SK-N-SH (cell line): ENCODE results near the gene ASIC2. TPM values are rescaled to one million over a fixed set of nuclear protein-coding genes. Genes with fewer than 3 reads are reported as not detected.

Experiments used
- CTCF ChIA-PET: fragments of 300-600, 350-600 bp; formaldehyde crosslinking; extraction: SDS; loops from one replicate; lab custom pipeline; 2021; lab: Yijun Ruan, JAX
- POLR2A ChIA-PET: fragments of 350-600 bp; sonication (Branson Sonifier 250); formaldehyde crosslinking; extraction: SDS; loops from one replicate; lab custom pipeline; 2020; ENCODE audit warnings: antibody characterized with exemption, inconsistent platforms; lab: Yijun Ruan, JAX
- DNase-seq: peaks from one replicate; pipeline ENCODE4 v3.0.0; 2012
- H2AFZ ChIP-seq: fragments of 200-600 bp; sonication (generic); 2 replicates; pipeline ENCODE4 v1.8.1; 2016; ENCODE audit warnings: antibody characterized with exemption, mild to moderate bottlenecking, low read depth
- H3F3A ChIP-seq: fragments of 200-600 bp; sonication (generic); replicated peaks from 2 replicates; pipeline ENCODE3; 2016; ENCODE audit warnings: antibody characterized with exemption, mild to moderate bottlenecking; ENCODE audit not compliant: insufficient read depth
- H3K27ac ChIP-seq, 2 experiments: fragments of 200-500 bp in 1 of 2; fragments of 200-600 bp in 1 of 2; sonication (Bioruptor generic) in 1 of 2; sonication (generic), shearing (Covaris generic) in 1 of 2; 2 replicates each; pipeline versions ENCODE4 v1.5.1 to v1.6.1; 2014 to 2016; ENCODE audit warnings: low read depth in 2 of 2, inconsistent platforms in 1 of 2, low read length in 1 of 2, mild to moderate bottlenecking in 1 of 2, mixed read lengths in 1 of 2
- H3K27me3 ChIP-seq: fragments of 200-600 bp; sonication (generic), shearing (Covaris generic); 2 replicates; pipeline ENCODE4 v1.6.1; 2016; ENCODE audit warnings: mixed run types; ENCODE audit not compliant: insufficient read depth
- H3K36me3 ChIP-seq, 2 experiments: fragments of 200-500 bp in 1 of 2; fragments of 200-600 bp in 1 of 2; sonication (Bioruptor generic) in 1 of 2; sonication (generic) in 1 of 2; replicated peaks in 1 of 2; 2 replicates each; pipeline versions ENCODE3 to v1.5.1; 2014 to 2016; ENCODE audit warnings: low read length in 1 of 2, mild to moderate bottlenecking in 1 of 2; ENCODE audit not compliant: insufficient read depth in 2 of 2, control insufficient read depth in 1 of 2
- H3K4me1 ChIP-seq, 2 experiments: fragments of 200-500 bp in 1 of 2; fragments of 200-600 bp in 1 of 2; sonication (Bioruptor generic) in 1 of 2; sonication (generic), shearing (Covaris generic) in 1 of 2; 2 replicates each; pipeline versions ENCODE4 v1.5.1 to v1.6.1; 2014 to 2016; ENCODE audit warnings: low read depth in 1 of 2, low read length in 1 of 2, mixed run types in 1 of 2; ENCODE audit not compliant: insufficient read depth in 2 of 2, control insufficient read depth in 1 of 2
- H3K4me2 ChIP-seq: fragments of 200-600 bp; sonication (generic), shearing (Covaris generic); 2 replicates; pipeline ENCODE4 v1.6.1; 2017; ENCODE audit warnings: mixed run types
- H3K4me3 ChIP-seq, 2 experiments: fragments of 200-500 bp in 1 of 2; fragments of 200-600 bp in 1 of 2; sonication (Bioruptor generic) in 1 of 2; sonication (generic), shearing (Covaris generic) in 1 of 2; 2 replicates each; pipeline versions ENCODE4 v1.5.1 to v1.8.1; 2014 to 2016; ENCODE audit warnings: low read depth in 2 of 2, inconsistent platforms in 1 of 2, low read length in 1 of 2, mild to moderate bottlenecking in 1 of 2, mixed read lengths in 1 of 2, moderate library complexity in 1 of 2
- H3K79me2 ChIP-seq: fragments of 200-600 bp; sonication (generic); 2 replicates; pipeline ENCODE4 v1.8.1; 2017; ENCODE audit warnings: mild to moderate bottlenecking; ENCODE audit not compliant: insufficient read depth
- H3K9ac ChIP-seq: fragments of 200-600 bp; sonication (generic); 2 replicates; pipeline ENCODE4 v1.6.1; 2017; ENCODE audit warnings: mixed run types
- H3K9me2 ChIP-seq: fragments of 200-600 bp; sonication (generic); 2 replicates; pipeline ENCODE4 v1.6.1; 2017; ENCODE audit warnings: mixed run types
- H3K9me3 ChIP-seq: fragments of 200-600 bp; sonication (generic); 2 replicates; pipeline ENCODE4 v1.6.1; 2017; ENCODE audit warnings: mixed run types, mild to moderate bottlenecking, moderate library complexity
- H4K20me1 ChIP-seq: fragments of 200-600 bp; sonication (generic); 2 replicates; pipeline ENCODE4 v1.6.1; 2017; ENCODE audit warnings: mild to moderate bottlenecking, mixed run types; ENCODE audit not compliant: insufficient read depth
- CHD2 ChIP-seq: fragments of 150-350 bp; IDR thresholded peaks from 2 replicates; pipeline ENCODE4 v1.6.1; 2018; ENCODE audit warnings: low read length; ENCODE audit not compliant: partially characterized antibody
- CTCF ChIP-seq: fragments of 200-600 bp; sonication (generic); IDR thresholded peaks from 2 replicates; pipeline ENCODE4 v1.6.1; 2017; ENCODE audit warnings: antibody characterized with exemption, mild to moderate bottlenecking, moderate library complexity
- ELF1 ChIP-seq: IDR thresholded peaks from 2 replicates; pipeline ENCODE4 v1.4.0; 2012
- EZH2phosphoT487 ChIP-seq: fragments of 200-600 bp; sonication (generic); IDR thresholded peaks from 2 replicates; pipeline ENCODE4 v1.6.1; 2017; ENCODE audit warnings: low read depth, mixed run types, mild to moderate bottlenecking, antibody characterized with exemption, moderate library complexity, borderline replicate concordance
- GATA2 ChIP-seq: sonication (generic); formaldehyde crosslinking; IDR thresholded peaks from 2 replicates; pipeline ENCODE4 v1.5.0; 2020; ENCODE audit warnings: mild to moderate bottlenecking, missing genetic modification reagents
- MXI1 ChIP-seq: IDR thresholded peaks from 2 replicates; pipeline ENCODE4 v1.6.1; 2012; ENCODE audit warnings: mild to moderate bottlenecking, low read depth, low read length, improper control_type of control experiment
- NFIC ChIP-seq: IDR thresholded peaks from 2 replicates; pipeline ENCODE4 v1.4.0; 2012; ENCODE audit warnings: borderline replicate concordance
- NRF1 ChIP-seq: IDR thresholded peaks from 2 replicates; pipeline ENCODE4 v1.6.1; 2012; ENCODE audit warnings: low read depth, mild to moderate bottlenecking, low read length
- RCOR1 ChIP-seq: fragments of 150-350 bp; IDR thresholded peaks from 2 replicates; pipeline ENCODE4 v1.6.1; 2017; ENCODE audit warnings: antibody characterized with exemption, low read length
- RFX5 ChIP-seq: IDR thresholded peaks from 2 replicates; pipeline ENCODE4 v1.6.1; 2012; ENCODE audit warnings: mild to moderate bottlenecking, improper control_type of control experiment, low read length
- SIN3A ChIP-seq: IDR thresholded peaks from 2 replicates; pipeline ENCODE4 v1.6.1; 2012; ENCODE audit warnings: low read depth, mild to moderate bottlenecking, low read length, moderate library complexity, borderline replicate concordance
- TAF1 ChIP-seq: IDR thresholded peaks from 2 replicates; pipeline ENCODE4 v1.6.1; 2012; ENCODE audit warnings: low read depth, mild to moderate bottlenecking, low read length, moderate library complexity, borderline replicate concordance
- TCF12 ChIP-seq: IDR thresholded peaks from 2 replicates; pipeline ENCODE4 v1.4.0; 2012
- YY1 ChIP-seq: IDR thresholded peaks from 2 replicates; pipeline ENCODE4 v1.4.0; 2012; ENCODE audit warnings: low read depth, mild to moderate bottlenecking
- WGBS: methylation state at CpG from one replicate; pipeline ENCODE4 v1.1.6; 2017; ENCODE audit warnings: low lambda C conversion rate; 5-methylcytosine and 5-hydroxymethylcytosine counted together
- polyA plus RNA-seq, 3 experiments: library from polyadenylated mRNA; depleted of rRNA; stranded (reverse); fragments of >200 nt; gene quantifications; 2 replicates each; pipeline ENCODE4 v1.2.3, GENCODE V29; 2012
- TF ChIP-seq, protein P1 (sequence below): IDR thresholded peaks from 2 replicates; pipeline ENCODE4 v1.6.1; 2012; ENCODE audit warnings: mild to moderate bottlenecking, low read depth, low read length, moderate library complexity
- TF ChIP-seq, protein P2 (sequence below): IDR thresholded peaks from 2 replicates; pipeline ENCODE4 v1.4.0; 2012; ENCODE audit warnings: low read depth, borderline replicate concordance

ASIC2 gene
- polyA plus RNA-seq, 1 of the 3 experiments (the other 2 are of a cell fraction) = 0.08 TPM

DNA sequence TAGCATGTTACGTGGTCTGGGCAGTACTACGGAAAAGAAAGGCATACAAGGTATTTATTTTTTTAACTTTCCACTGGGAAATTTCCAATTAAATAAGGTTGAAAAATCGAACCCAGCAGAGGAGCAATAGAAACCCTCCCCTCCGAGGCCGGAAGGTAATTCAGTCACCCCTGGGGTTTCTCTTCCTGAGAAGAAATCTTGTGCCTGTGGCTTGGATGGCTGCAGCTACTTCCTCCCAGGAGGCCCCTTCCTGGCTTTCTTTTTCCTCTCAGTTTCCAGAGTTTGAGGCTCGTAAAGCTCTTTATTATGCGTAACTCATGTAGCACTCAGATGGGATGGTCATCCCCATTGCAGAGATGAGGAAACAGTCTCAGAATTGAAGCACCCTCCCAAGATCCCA, 140.3 kb downstream of the ASIC2 start:
- TF ChIP-seq NRF1 (no peak), RFX5 (no peak), SIN3A (no peak), GATA2 (CRISPR knock-in tag) (no peak), CHD2 (no peak), YY1 (no peak), CTCF (no peak), MXI1 (no peak), EZH2phosphoT487 (no peak), RCOR1 (no peak), TCF12 (no peak), TAF1 (no peak), ELF1 (no peak), NFIC (no peak)
- TF ChIP-seq, protein P1, sequence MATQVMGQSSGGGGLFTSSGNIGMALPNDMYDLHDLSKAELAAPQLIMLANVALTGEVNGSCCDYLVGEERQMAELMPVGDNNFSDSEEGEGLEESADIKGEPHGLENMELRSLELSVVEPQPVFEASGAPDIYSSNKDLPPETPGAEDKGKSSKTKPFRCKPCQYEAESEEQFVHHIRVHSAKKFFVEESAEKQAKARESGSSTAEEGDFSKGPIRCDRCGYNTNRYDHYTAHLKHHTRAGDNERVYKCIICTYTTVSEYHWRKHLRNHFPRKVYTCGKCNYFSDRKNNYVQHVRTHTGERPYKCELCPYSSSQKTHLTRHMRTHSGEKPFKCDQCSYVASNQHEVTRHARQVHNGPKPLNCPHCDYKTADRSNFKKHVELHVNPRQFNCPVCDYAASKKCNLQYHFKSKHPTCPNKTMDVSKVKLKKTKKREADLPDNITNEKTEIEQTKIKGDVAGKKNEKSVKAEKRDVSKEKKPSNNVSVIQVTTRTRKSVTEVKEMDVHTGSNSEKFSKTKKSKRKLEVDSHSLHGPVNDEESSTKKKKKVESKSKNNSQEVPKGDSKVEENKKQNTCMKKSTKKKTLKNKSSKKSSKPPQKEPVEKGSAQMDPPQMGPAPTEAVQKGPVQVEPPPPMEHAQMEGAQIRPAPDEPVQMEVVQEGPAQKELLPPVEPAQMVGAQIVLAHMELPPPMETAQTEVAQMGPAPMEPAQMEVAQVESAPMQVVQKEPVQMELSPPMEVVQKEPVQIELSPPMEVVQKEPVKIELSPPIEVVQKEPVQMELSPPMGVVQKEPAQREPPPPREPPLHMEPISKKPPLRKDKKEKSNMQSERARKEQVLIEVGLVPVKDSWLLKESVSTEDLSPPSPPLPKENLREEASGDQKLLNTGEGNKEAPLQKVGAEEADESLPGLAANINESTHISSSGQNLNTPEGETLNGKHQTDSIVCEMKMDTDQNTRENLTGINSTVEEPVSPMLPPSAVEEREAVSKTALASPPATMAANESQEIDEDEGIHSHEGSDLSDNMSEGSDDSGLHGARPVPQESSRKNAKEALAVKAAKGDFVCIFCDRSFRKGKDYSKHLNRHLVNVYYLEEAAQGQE = no peak
- TF ChIP-seq, protein P2, sequence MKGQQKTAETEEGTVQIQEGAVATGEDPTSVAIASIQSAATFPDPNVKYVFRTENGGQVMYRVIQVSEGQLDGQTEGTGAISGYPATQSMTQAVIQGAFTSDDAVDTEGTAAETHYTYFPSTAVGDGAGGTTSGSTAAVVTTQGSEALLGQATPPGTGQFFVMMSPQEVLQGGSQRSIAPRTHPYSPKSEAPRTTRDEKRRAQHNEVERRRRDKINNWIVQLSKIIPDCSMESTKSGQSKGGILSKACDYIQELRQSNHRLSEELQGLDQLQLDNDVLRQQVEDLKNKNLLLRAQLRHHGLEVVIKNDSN = no peak
- H3K79me2 ChIP-seq = no peaks in the 10 kb centered on the region
- POLR2A ChIA-PET = no interaction called here

More for the DNA sequence above, 140.3 kb downstream of the ASIC2 start:
- Histone ChIP-seq H3F3A (no peaks in the 10 kb centered on the region), H4K20me1 (no peaks in the 10 kb centered on the region), H3K4me2 (no peak overlapping the region), H3K4me1 (no peaks in the 10 kb centered on the region), H3K9ac (no peak overlapping the region), H3K9me3 (no peaks in the 10 kb centered on the region), H3K4me3 (no peak overlapping the region), H3K27ac (no peak overlapping the region), H2AFZ (no peak overlapping the region), H3K36me3 (no peaks in the 10 kb centered on the region), H3K9me2 (no peaks in the 10 kb centered on the region), H3K27me3 (no peaks in the 10 kb centered on the region)
- CTCF ChIA-PET = interaction anchor here (0.9 kb wide), 1 partner anchor 22 kb away, joined by 3 read pairs; no protein-coding TSS in a partner anchor
- 60% methylated on average over 7 of the region's 7 CpGs for WGBS
- DNase-seq = no peak
